EH (cell line): ENCODE measurements around the gene CTRL.
"Not testable (repeated sequence)": the region's sequence is repeated elsewhere in the genome, so short reads cannot be mapped to it uniquely, and the experiment has no call there.

ENCODE experiments used
- DNase-seq: peaks from one replicate; pipeline ENCODE4 v3.0.0-alpha.2; 2015; ENCODE audit warnings: low read depth

Gene CTRL

GRCh38 chr16:67924140-67924906 is 7.3 kb downstream of the CTRL start:
- no peak for DNase-seq

GRCh38 chr16:67923414-67924116 is 8.1 kb downstream of the CTRL start:
- no peak for DNase-seq

GRCh38 chr16:67922740-67923139 is 8.9 kb downstream of the CTRL start:
- DNase-seq = no peak

GRCh38 chr16:67922221-67922620 is 9.4 kb downstream of the CTRL start:
- DNase-seq = no peak

GRCh38 chr16:67919622-67920221 is 11.9 kb downstream of the CTRL start:
- DNase-seq = no peak

- DNase-seq = peak; percentile 92
Measured at GRCh38 chr16:67917852-67918236, 13.8 kb downstream of the CTRL start.

GRCh38 chr16:67917140-67917851 is 14.4 kb downstream of the CTRL start:
- peak; percentile 62 for DNase-seq

GRCh38 chr16:67915831-67916723 is 15.6 kb downstream of the CTRL start:
- peak; percentile 25 for DNase-seq

- DNase-seq = not testable (repeated sequence)
Measured at GRCh38 chr16:67915496-67915769, 16.2 kb downstream of the CTRL start.

- DNase-seq = no peak
Measured at GRCh38 chr16:67914758-67915495, 16.7 kb downstream of the CTRL start.

GRCh38 chr16:67910158-67910557 is 21.5 kb downstream of the CTRL start:
- peak; percentile 66 for DNase-seq

- DNase-seq = no peak
Measured at GRCh38 chr16:67909056-67909742, 22.5 kb downstream of the CTRL start.

GRCh38 chr16:67907397-67908180 is 24.1 kb downstream of the CTRL start:
- DNase-seq = no peak

- no peak for DNase-seq
Measured at GRCh38 chr16:67902831-67903230, 28.8 kb downstream of the CTRL start.

- no peak for DNase-seq
Measured at GRCh38 chr16:67901734-67902133, 29.9 kb downstream of the CTRL start.

- peak; percentile 6 for DNase-seq
Measured at GRCh38 chr16:67897231-67897630, 34.4 kb downstream of the CTRL start.

- DNase-seq = peak; percentile 23
Measured at GRCh38 chr16:67893743-67894399, 37.8 kb downstream of the CTRL start.

- peak; percentile 96 for DNase-seq
Measured at GRCh38 chr16:67892899-67893742, 38.5 kb downstream of the CTRL start, which contains the start of gene PSKH1. Gene PSKH1, plus strand, starts transcription at chr16:67893254. Its CDS starts 15,496 bp downstream, at chr16:67908750.
